NK-92 treated with Interleukin-12 subunit alpha and Interleukin-12 subunit beta, amount 100 ng/mL, for 24 hours (cell line): ENCODE results near the gene SLC17A4.

Experiments
- DNase-seq: peaks from one replicate; lab custom pipeline; 2025; lab: John Stamatoyannopoulos, UW

The SLC17A4 gene

DNA sequence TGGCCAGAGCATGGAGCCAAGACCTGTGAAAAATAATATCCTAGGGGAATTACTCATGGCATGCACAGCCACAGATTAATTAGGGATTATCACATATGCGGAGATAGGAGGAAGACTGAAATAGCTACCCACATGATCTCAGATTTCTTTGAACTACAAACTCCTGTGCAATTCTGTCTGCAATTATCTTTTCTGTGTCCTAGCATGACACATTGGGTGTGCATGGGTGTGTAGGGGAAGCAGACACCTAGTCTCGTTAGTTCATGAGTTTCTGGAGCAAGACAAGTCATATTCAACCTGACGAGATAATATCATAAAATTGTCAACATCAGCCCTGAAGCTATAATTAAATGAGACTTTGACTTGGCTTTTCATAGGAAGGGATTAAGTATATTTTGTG is 3.6 kb upstream of the SLC17A4 start:
- no peak for DNase-seq

DNA sequence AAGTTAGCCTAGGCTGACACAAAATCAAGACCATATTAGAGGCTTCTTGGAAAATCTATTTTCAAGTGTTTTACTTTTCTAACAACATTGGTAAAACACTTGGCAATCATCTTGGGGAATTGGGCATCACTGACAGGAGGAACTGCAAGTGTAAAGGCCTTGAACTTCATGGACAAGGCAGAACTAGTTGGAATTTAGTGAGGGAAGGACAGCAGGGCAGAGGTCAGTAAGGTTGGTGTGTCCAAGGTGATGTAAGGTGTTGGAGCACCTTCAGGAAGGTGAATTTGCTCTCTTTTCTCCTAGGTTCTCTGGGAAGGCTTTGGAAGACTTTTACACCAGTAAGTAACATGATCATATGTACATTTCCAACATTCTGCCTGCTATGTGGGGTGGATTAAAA is 1.5 kb upstream of the SLC17A4 start:
- DNase-seq, result no peak

DNA sequence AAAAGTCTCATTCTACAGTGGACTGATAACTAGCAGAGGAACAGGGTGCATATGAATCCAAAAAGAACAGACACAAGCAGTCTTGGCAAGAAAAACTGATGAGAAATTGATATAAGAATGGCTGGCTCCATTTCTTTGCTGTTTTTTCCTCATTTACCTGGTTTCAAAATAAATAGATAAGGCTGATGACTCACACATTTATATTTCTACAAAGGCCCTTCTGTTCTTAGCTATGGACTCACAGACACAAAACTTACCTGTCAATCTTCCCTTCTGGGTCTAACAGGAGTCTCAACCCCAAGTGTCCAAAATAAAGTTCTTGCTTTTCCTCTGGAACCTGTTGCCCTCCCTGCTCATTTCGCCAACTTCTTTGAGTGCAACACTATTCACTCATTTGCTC is 941 bp downstream of the SLC17A4 start:
- no peak for DNase-seq

DNA sequence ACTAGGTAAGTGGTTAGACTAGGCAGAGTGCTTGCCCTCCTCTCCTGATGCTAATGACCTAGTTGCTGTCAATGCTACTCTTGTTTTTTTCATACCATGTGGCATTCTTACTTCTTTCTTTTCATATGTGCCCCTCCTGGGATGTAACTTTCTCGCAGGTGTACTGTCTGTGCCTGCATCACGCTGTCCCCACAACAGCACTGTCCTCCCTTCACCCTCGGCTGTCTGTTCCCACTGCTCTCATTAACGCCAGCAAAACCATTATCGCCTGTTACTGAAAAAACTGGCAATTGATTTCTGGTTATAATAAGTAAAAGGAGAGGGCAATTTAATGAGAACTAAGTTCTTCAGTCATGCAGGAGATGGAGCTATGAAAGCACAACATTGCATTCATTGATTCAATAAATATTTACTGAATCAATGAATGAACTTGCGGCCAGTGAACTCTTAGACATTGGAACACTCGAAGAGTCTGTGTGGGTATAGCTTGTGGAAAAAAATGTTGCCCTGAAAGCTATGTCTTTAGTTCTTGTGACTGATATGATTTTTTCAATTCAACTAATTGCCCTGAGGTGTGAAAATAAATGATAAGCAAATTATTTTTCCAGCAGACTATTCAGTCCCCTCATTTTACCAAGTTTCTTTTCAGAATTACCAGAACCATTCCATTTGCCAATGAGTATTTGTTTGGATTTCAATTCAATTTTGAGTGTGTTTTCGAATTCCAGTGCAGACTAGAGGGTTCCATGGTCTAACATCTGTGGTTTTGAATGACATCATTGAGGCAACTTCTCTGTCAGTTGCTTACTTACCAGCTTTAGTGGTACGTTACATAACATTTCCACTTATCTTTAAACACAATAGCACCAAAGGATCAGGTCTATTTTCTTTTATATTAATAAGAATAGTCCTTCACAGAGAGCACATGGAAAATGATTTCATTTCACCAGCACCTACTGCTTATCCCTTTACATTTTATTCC is 2.1 kb downstream of the SLC17A4 start:
- DNase-seq, result no peak

- no peak for DNase-seq
Observed at GRCh38 chr6:25757936-25758642, 3.5 kb downstream of the SLC17A4 start.

GRCh38 chr6:25764611-25765010 is 10.1 kb downstream of the SLC17A4 start:
- no peak for DNase-seq

DNA sequence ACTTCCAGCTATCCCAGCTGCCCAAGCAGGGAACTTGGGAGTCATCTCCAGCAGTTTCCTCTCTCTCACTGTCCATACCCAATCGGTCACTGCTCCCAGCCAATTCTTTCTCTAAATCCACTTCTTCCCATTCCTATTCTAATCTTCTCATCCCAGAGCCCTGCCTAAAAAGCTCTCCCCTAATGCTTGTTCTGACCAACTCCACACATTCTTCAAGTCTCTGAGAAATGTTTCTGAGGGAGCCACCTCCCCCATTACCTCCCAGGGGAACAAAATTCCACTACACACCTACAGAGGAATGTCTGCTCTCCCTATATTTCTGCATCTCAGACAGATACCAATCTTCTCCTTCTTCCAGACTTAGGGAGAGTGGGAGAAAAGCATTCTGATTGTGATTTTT is 14.0 kb downstream of the SLC17A4 start:
- DNase-seq, result no peak

GRCh38 chr6:25769983-25770382 is 15.4 kb downstream of the SLC17A4 start:
- no peak for DNase-seq

DNA sequence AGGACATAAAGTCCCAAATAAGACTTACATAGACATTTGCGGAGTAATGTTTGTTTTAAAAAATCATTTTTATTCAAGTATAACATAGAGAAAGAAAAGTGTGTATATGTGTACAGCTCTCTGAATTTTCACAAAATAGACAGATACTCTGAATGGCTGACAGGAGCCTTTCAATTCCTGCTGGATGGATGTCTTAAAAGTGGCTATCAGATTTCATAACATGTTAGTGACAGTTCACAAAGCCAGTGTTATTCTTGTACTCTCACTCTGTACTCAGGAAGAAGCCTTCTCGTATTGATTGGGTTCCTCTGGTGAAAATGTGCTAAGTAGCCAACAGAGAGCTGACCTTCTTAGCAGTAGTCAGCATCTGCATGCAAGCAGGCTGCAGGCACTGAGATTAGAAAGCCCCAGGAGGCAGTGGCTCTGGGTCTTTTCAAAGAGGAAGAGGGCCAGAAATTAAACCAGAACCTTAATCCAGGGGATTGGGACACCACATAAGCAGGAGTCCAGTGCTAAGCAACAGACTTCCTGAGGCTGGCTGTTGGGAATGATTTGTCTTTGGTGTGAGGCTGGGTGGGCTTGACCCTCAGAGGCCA is 19.7 kb downstream of the SLC17A4 start:
- no peak for DNase-seq

GRCh38 chr6:25777031-25777430 is 22.5 kb downstream of the SLC17A4 start:
- DNase-seq, result no peak

DNA sequence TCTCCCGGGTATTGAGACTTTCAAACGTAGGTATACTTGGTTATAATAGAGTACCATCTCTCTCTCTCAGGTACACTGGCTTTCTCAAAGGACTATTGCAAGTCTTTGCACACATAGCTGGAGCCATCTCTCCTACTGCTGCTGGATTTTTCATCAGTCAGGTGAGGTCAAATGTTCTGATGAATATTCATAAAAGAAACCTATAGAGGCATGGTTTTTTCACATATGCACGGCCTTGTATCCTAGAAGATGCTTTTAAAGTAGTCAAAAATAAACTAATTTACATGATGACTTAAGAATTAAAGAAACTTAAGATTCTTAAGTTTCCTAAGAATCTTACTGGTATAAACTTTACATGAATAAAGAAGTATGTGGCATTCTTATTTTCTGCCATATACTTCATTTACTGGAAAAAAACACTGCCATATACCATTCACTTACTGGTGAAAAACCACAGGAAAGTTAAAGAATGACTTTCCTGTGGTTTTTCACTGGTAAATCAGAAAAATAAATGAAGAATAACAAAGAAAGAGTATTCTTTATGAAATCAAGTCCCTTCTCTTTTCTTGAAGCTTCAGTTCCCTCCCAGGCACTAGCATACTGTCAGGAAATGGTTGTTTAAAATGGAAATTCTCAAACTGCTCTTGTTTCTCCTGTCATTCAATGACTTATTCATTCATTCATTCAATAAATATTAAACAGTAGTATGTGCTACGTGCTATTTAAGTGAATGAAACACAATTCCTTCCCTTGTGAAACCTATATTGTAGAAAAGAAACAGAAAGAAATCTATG is 23.5 kb downstream of the SLC17A4 start:
- no peak for DNase-seq

- no peak for DNase-seq
Observed at GRCh38 chr6:25781134-25781533, 26.6 kb downstream of the SLC17A4 start.

- no peak for DNase-seq
Observed at GRCh38 chr6:25787428-25787827, 32.9 kb downstream of the SLC17A4 start.

DNA sequence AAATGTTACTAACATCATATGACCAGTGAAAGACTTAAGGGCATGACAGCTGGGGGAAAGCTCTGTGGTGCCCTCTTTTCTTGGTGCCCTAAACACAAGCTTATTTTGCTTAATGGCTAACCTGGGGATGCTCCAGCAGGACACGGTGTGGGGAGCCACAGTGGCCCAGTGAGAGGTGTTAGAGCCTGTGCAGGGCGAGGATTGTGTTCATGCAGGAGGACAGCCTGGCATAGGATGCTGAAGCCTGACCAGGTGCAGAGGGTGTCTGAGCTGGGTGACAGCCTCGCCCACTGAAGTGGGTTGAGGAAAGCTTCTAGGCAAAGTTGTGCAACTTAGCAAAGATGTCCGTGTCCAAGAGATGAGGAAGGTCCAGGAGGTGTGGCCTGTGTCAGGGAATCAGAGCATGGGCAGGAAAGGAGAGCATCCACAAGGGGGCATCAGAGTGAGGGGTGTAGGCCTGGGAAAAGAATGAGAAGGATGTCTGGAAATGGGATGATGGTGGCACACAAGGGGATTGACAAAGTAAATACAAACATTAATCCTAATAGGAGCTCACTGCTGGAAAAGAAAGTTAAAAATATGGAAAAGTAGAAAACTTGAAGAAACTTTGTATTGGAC is 33.9 kb downstream of the SLC17A4 start:
- DNase-seq, result peak; percentile 6

DNA sequence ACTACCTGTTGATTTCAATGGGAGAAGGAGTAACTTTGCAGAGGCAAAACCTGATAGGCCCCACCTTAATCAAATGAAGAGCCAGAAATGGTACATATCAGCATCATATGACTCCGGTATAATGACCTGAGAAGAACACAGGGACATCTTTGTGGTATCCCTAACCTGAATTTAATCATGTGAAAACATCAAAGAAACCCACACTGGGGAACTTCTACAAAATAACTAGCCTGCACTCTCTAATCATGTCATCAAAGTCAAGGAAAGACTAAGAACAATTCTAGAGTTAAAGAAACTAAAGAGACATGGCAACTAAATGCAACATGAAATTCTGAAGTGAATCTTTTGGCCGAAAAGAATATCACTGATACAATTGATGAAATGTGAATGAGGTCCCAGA is 34.9 kb downstream of the SLC17A4 start:
- no peak for DNase-seq

GRCh38 chr6:25792016-25792415 is 37.5 kb downstream of the SLC17A4 start:
- no peak for DNase-seq

DNA sequence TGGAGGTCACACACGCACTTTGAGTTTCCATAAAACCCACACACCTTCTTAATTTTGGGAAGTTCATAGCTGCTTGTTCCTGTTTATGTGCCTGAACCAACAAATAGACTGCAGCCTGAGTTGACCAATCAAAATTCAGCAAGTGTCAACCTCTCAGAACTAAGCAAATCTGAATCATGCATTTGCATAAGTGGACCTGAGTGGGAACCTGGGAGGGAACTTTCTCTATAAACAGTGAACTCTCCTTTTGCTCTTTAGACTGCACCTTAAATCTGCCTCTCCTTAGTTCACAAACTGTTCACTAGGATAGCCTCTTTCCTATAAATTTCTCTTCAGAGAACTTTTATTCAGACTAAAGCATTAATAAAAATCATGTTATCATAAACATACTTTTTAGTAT is 39.4 kb downstream of the SLC17A4 start:
- DNase-seq, result no peak

DNA sequence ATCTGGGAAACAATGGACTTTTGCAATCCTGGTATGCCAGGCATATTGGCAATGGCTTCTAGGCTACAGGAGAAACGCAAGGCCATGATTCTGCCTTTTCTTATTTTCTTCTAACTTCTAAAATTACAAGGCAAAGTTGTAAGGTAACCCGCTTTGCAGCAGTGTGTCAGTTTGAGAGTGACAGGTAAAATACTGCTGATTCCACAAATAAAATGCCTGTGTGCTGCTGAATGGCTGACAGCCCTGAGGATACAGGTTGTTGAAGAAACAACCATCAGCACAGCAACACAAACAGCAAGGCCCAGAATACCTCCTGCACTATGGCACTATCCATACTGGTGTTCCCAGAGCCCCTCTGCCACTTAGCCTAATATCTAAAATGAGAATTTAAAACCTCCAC is 40.2 kb downstream of the SLC17A4 start:
- DNase-seq, result no peak

DNA sequence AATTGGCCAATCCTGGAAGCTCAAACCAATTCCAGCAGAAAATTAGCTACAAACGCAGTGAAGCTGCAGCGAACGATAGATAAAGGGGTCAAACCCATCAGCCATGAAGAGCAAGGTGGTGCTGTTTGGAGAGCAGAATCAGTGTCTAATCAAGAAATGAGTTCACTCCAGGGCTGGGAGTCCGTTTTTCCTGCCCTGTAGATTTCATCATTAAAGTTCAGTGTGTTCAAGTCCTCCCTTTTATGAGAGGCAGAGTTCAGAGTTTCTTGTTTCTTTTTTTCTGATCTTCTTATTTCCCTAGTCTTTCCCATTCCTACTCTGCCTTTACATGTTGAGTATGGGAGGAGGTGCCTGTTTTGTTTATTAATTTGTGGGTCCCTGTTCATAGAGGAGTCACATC is 46.9 kb downstream of the SLC17A4 start:
- no peak for DNase-seq

DNA sequence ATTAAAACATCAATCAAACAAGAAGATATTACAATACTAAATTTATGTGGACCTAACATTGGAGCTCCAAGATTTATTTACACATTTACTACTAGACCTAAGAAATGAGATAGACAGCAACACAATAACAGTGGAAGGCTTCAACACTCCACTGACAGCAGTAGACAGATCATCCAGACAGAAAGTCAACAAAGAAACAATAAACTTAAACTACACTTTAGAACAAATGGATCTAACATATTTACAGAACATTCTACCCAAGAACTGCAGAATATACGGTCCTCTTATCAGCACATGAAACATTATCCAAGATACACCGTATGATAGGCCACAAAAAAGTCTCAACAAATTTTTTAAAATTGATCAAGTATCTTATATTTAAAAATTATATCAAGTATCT is 50.3 kb downstream of the SLC17A4 start:
- no peak for DNase-seq

- no peak for DNase-seq
Observed at GRCh38 chr6:25815194-25815593, 60.7 kb downstream of the SLC17A4 start.

DNA sequence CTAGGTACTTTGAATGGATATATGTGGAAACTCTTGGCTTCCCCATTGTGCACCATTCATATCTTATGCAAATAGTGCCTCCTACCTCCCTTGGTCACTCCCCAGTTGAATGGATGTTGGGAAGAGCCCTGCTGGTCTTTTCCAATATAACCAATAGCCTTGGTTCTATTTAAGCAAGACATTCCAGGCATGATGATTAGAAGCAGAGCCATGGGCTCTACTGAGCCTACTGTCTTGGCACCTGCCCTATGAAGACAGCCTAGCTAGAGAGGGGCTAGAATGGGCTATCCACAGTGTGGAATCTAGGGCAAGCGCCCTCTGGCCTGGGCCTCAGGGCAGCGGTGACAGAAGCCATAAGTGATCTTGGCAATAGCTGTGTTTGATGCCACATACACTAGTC is 61.7 kb downstream of the SLC17A4 start:
- DNase-seq, result no peak
